OCI-LY7 (cell line): ENCODE results near the gene CLK4. TPM values are rescaled to one million over a fixed set of nuclear protein-coding genes. Genes with fewer than 3 reads are reported as not detected.

ENCODE experiments used
- BruUV-seq: library from RNA; stranded (reverse); fragments of 400-500 nt; replicated peaks from 2 replicates; lab custom pipeline; 2021; lab: Mats Ljungman, UMichigan
- CTCF ChIA-PET: fragments of 300-600 bp; sonication (Branson Sonifier 250); formaldehyde crosslinking; loops from one replicate; lab custom pipeline; 2022; ENCODE audit warnings: antibody characterized with exemption; ENCODE audit not compliant: unreplicated experiment; lab: Charles Lee
- POLR2A ChIA-PET: fragments of 300-600 bp; sonication (Branson Sonifier 250); formaldehyde crosslinking; loops from one replicate; lab custom pipeline; 2022; ENCODE audit warnings: antibody characterized with exemption; lab: Charles Lee
- DNase-seq: peaks from one replicate; pipeline ENCODE4 v3.0.0-alpha.2; 2015; ENCODE audit warnings: low spot score
- H2AFZ ChIP-seq: fragments of 200-600 bp; sonication (generic), shearing (Covaris generic); 2 replicates; pipeline ENCODE4 v1.6.1; 2014; ENCODE audit warnings: mild to moderate bottlenecking, antibody characterized with exemption, low read length, moderate library complexity
- H3K27ac ChIP-seq: fragments of 200-600 bp; sonication (generic); 2 replicates; pipeline ENCODE4 v1.5.1; 2014; ENCODE audit warnings: mixed run types, low read depth, mild to moderate bottlenecking, moderate library complexity, low read length, inconsistent platforms; ENCODE audit not compliant: poor library complexity, severe bottlenecking
- H3K36me3 ChIP-seq: fragments of 200-600 bp; sonication (generic); 2 replicates; pipeline ENCODE4 v1.6.1; 2014; ENCODE audit warnings: mild to moderate bottlenecking, antibody characterized with exemption, low read length, moderate library complexity, mixed read lengths; ENCODE audit not compliant: insufficient read depth
- H3K4me1 ChIP-seq: fragments of 200-600 bp; sonication (generic); 2 replicates; pipeline ENCODE4 v1.5.1; 2014; ENCODE audit warnings: mild to moderate bottlenecking, low read length; ENCODE audit not compliant: insufficient read depth, poor library complexity, severe bottlenecking
- H3K4me2 ChIP-seq: fragments of 200-600 bp; sonication (generic); 2 replicates; pipeline ENCODE4 v1.6.1; 2014; ENCODE audit warnings: mild to moderate bottlenecking, low read length
- H3K4me3 ChIP-seq: fragments of 200-600 bp; sonication (generic); 2 replicates; pipeline ENCODE4 v1.5.1; 2014; ENCODE audit warnings: mild to moderate bottlenecking, low read depth, low read length; ENCODE audit not compliant: poor library complexity, severe bottlenecking
- H3K79me2 ChIP-seq: fragments of 200-600 bp; sonication (generic); 2 replicates; pipeline ENCODE4 v1.6.1; 2016; ENCODE audit warnings: low read depth, mild to moderate bottlenecking, low read length, moderate library complexity, mixed read lengths; ENCODE audit not compliant: insufficient read depth
- H3K9me2 ChIP-seq: fragments of 200-600 bp; sonication (generic); 2 replicates; pipeline ENCODE4 v1.6.1; 2016; ENCODE audit warnings: mild to moderate bottlenecking, low read length, mixed read lengths; ENCODE audit not compliant: insufficient read depth
- H3K9me3 ChIP-seq: fragments of 200-600 bp; sonication (generic); 2 replicates; pipeline ENCODE4 v1.6.1; 2014; ENCODE audit warnings: mild to moderate bottlenecking, mixed run types, low read length, mixed read lengths
- H4K20me1 ChIP-seq: fragments of 200-600 bp; sonication (generic); 2 replicates; pipeline ENCODE4 v1.6.1; 2014; ENCODE audit warnings: mild to moderate bottlenecking, antibody characterized with exemption, low read length, moderate library complexity, mixed read lengths; ENCODE audit not compliant: insufficient read depth
- CTCF ChIP-seq: fragments of 200-600 bp; sonication (generic); conservative IDR thresholded peaks from 2 replicates; pipeline ENCODE4 v1.5.1; 2014; ENCODE audit warnings: mild to moderate bottlenecking, antibody characterized with exemption, low read length, moderate library complexity, mixed read lengths
- EZH2phosphoT487 ChIP-seq: fragments of 200-600 bp; sonication (generic); IDR thresholded peaks from 2 replicates; pipeline ENCODE4 v1.6.1; 2018; ENCODE audit warnings: low read depth, borderline replicate concordance, mild to moderate bottlenecking, mixed run types, antibody characterized with exemption, low read length, moderate library complexity, mixed read lengths
- intact Hi-C: fragments of 100-400 bp; cut with micrococcal nuclease; formaldehyde crosslinking; loops from one replicate; pipeline ENCODE4 v1.10.0; 2022; ENCODE audit not compliant: unreplicated experiment
- total RNA-seq, 2 experiments: library from RNA; depleted of rRNA in 1 of 2; stranded (reverse); fragments of >200 nt in 1 of 2; shearing (Covaris generic) in 1 of 2; gene quantifications; 2 replicates each; pipeline ENCODE4 v1.2.3, GENCODE V29; 2014 to 2022

Gene CLK4
- total RNA-seq, 2 experiments from 2014 or later: 32.6 to 37.4 TPM

GRCh38 chr5:178667688-178668087 lies 40.8 kb upstream of the CLK4 start:
- no TSS peak for BruUV-seq
- intact Hi-C loops: no loop called here
- no peak overlapping the region for H3K4me3 ChIP-seq
- H3K79me2 ChIP-seq: no peaks in the 10 kb centered on the region
- H3K9me2 ChIP-seq: no peaks in the 10 kb centered on the region
- no peak overlapping the region for H3K27ac ChIP-seq
- ChIA-PET CTCF (no interaction called here), POLR2A (no interaction called here)
- no peaks in the 10 kb centered on the region for H3K36me3 ChIP-seq
- no peak for DNase-seq
- no peak overlapping the region for H3K4me2 ChIP-seq
- H2AFZ ChIP-seq: no peak overlapping the region
- H3K9me3 ChIP-seq: no peaks in the 10 kb centered on the region
- no peaks in the 10 kb centered on the region for H4K20me1 ChIP-seq
- TF ChIP-seq EZH2phosphoT487: no peak
- no peak for TF ChIP-seq CTCF
- H3K4me1 ChIP-seq: no peaks in the 10 kb centered on the region

- Histone ChIP-seq H3K9me2 (no peaks in the 10 kb centered on the region), H3K79me2 (no peaks in the 10 kb centered on the region), H3K36me3 (no peaks in the 10 kb centered on the region), H2AFZ (no peak overlapping the region), H4K20me1 (no peaks in the 10 kb centered on the region), H3K9me3 (no peaks in the 10 kb centered on the region), H3K27ac (no peak overlapping the region), H3K4me1 (no peaks in the 10 kb centered on the region), H3K4me2 (no peak overlapping the region), H3K4me3 (no peak overlapping the region)
- TF ChIP-seq EZH2phosphoT487 (no peak), CTCF (no peak)
- POLR2A ChIA-PET: no interaction called here
- intact Hi-C loops: no loop called here
- DNase-seq: no peak
- CTCF ChIA-PET: no interaction called here
- no TSS peak for BruUV-seq
Observed at GRCh38 chr5:178667101-178667500, 40.3 kb upstream of the CLK4 start.

- Histone ChIP-seq H3K4me3 (no peak overlapping the region), H4K20me1 (no peaks in the 10 kb centered on the region), H3K36me3 (no peaks in the 10 kb centered on the region), H2AFZ (no peak overlapping the region), H3K79me2 (no peaks in the 10 kb centered on the region), H3K4me1 (no peaks in the 10 kb centered on the region), H3K27ac (no peak overlapping the region), H3K9me2 (no peaks in the 10 kb centered on the region), H3K9me3 (no peaks in the 10 kb centered on the region), H3K4me2 (no peak overlapping the region)
- ChIA-PET POLR2A (no interaction called here), CTCF (no interaction called here)
- TF ChIP-seq CTCF: no peak
- TF ChIP-seq EZH2phosphoT487: no peak
- no TSS peak for BruUV-seq
- DNase-seq: no peak
- intact Hi-C loops: no loop called here
Observed at GRCh38 chr5:178664141-178664540, 37.3 kb upstream of the CLK4 start.
